ENCODE data around the gene DHCR24. TPM values are rescaled to one million over a fixed set of nuclear protein-coding genes. Genes with fewer than 3 reads are reported as not detected.

The DHCR24 gene
- total RNA-seq, 1 donor from 2014 or later, result 258 TPM

DNA sequence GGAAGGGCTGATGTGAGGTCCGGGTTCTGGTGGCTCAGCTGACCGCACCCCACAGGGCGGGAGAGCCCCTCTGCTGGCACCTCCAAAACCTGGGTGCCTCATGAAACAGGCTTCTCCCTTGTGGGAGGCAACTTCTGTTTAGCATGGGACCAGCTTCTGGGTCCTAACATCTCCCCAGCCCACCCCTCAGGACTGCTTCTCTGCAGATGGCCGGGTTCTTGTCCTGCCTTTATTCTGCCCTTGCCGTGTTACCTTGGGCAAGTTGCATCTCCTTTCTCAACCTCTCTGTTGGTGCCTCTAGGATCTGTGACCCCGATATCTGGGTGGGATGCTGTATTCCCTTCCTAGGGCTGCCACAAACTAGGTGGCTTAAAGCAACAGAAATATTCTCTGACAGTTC is 70.9 kb downstream of the DHCR24 start:
- TF ChIP-seq CTCF (conservative IDR thresholded peaks at IDR 0.05; ENCODE audit: low read depth, low read length), result no peak
- no peak overlapping the region for H3K4me3 ChIP-seq (ENCODE audit: low read depth, low read length)
- DNase-seq (ENCODE audit: low read depth), result no peak

DNA sequence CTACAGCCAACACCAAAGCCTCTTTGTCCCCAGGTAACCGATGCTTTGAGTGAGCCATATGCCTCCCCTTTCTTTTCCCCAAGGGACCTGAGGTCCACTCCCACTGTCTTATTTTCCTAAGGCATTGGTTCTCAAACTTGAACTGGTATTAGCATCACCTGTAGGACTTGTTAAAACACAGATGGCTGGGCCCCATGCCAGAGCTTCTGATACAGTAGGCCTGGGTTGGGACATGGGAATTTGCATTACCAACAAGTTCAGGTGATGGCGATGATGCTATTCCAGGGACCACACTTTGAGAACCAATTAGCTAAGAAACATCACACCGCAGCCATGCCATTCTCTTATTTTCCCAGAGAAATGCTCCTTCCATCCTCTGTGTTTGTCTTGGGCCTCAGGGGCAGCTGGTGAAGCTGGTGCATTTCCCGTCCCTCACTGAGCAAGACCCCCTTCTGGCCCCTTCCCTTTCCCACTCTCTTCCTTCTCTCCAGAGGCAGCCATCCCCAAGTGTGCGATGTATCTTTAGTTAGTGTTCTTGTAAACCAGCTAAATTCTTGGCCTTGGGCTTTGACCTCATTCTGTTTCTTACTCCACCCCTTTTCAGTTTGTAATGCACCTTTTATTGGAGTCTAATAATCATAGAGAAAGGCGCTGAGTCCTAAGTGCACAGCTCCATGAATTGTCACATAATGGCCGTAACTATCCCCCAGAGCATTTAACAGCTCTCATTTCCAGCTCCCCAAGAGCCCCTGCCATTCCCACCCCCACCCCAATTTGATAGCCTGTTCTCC is 71.7 kb downstream of the DHCR24 start:
- DNase-seq (ENCODE audit: low read depth), result no peak
- H3K4me3 ChIP-seq (ENCODE audit: low read depth, low read length), result no peak overlapping the region
- TF ChIP-seq CTCF (conservative IDR thresholded peaks at IDR 0.05; ENCODE audit: low read depth, low read length), result no peak

DNA sequence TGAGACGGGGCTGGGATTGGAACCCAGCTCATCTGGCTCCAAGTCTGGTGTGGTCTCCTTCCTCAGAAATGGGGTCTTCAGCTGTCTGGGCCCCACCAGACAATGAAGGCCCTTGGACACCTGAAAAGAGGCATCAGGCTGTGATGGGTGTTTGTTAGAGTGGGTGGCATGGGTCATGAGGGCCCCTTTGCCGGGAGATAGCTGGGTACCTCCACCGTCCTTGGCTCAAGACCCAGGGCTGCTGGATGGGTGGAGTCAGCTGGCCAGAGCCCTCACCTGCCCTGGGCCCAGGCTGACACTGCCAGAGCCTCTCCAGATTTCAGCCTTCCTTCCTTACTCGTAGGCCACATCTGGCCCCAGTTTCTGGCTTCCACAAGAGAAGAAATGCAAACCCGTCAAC is 72.4 kb downstream of the DHCR24 start:
- DNase-seq (ENCODE audit: low read depth), result no peak
- TF ChIP-seq CTCF (conservative IDR thresholded peaks at IDR 0.05; ENCODE audit: low read depth, low read length), result no peak
- H3K4me3 ChIP-seq (ENCODE audit: low read depth, low read length), result no peak overlapping the region

- no peak for DNase-seq (ENCODE audit: low read depth)
- no peak for TF ChIP-seq CTCF (conservative IDR thresholded peaks at IDR 0.05; ENCODE audit: low read depth, low read length)
- H3K4me3 ChIP-seq (ENCODE audit: low read depth, low read length), result no peak overlapping the region
Measured at GRCh38 chr1:54814126-54814498, 72.9 kb downstream of the DHCR24 start.

DNA sequence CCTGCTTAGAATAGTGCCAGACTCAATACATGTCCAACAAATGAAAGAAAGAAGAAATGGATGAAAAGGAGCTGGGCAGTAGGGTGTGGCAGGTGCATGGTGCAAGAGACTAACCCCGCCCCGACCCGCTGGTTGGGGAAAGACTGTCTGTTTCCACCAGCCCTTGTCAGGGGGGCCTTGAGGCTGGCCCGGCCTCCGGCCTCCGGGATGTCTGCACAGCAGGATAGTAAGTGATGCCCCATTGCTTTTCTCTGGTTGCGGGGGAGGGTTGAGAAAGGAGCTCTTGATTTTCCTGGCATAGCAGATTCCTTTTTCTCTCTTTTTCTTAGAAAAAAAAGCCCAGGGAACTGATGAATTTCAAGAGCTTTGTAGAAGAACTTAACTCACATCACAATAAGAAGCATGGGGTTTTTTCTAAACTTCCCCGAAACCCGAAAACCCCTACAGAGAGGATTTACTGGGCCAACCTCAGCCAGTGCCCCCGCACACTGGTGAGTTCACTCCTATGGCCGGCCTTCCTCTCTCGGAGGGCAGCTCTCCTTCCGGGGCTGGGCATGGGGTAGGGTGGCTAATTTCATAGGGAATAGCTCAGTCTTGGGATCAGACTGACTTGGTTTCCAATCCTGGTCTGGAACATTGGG is 73.4 kb downstream of the DHCR24 start:
- H3K4me3 ChIP-seq (ENCODE audit: low read depth, low read length), result no peak overlapping the region
- TF ChIP-seq CTCF (conservative IDR thresholded peaks at IDR 0.05; ENCODE audit: low read depth, low read length), result no peak
- DNase-seq (ENCODE audit: low read depth), result no peak

DNA sequence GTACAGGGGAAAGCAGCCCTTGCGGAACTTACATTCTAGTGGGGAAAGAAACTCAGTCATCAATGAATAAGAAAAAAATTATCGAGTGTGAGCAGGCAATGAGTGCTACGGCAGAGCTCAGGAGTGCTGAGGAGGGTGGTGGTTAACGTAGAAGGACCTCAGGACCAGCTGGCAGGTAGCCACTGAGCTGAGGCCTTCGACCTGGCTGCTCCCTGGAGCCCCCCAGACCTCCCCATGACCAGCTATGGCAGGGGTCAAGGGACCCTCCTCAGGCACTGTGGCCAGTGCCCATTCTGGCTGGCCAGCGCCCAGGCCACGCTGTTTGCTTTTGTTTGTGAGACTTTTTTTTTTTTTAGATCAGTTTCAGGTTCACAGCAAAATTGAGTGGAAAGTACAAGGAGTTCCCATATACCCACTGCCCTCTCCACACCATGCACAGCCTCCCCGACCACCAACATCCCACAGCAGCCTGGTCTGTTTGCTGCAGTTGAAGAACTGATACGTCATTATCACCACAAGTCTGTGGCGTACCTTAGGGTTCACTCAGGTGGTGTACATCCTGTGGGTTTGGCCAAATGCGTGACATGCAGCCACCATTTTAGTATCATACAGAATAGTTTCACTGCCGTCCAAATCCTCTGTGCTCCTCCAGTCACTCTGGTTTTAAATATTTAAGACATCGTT is 74.1 kb downstream of the DHCR24 start:
- no peak for TF ChIP-seq CTCF (conservative IDR thresholded peaks at IDR 0.05; ENCODE audit: low read depth, low read length)
- no peak overlapping the region for H3K4me3 ChIP-seq (ENCODE audit: low read depth, low read length)
- DNase-seq (ENCODE audit: low read depth), result no peak
